ENCODE data around the gene ADAMTS2. TPM values are rescaled to one million over a fixed set of nuclear protein-coding genes. Genes with fewer than 3 reads are reported as not detected.

The ADAMTS2 gene
- 10 to 100 TPM; 24.5 to 49.8 TPM for total RNA-seq
- polyA plus RNA-seq, result 10 to 100 TPM in 1 of 2 donors, 1 to 10 TPM in 1; 4.8 to 39.5 TPM
- long read RNA-seq, donor 1, partial matches to known transcripts, result 10 of 33 reads
- long read RNA-seq, donor 1, other reads (novel, unspliced or antisense), result 23 of 33 reads
- long read RNA-seq, donor 2, full-length matches to known transcripts, result 7 of 46 reads
- long read RNA-seq, donor 2, partial matches to known transcripts, result 13 of 46 reads
- long read RNA-seq, donor 2, other reads (novel, unspliced or antisense), result 26 of 46 reads

GRCh38 chr5:179345433-179346321 is at the start of gene ADAMTS2:
Gene ADAMTS2 (minus strand): TSS chr5:179345461. CDS start chr5:179345328, 133 bp downstream.
- Histone ChIP-seq H3K4me3 (ENCODE audit: low read length in 2 of 2) (peak within 1 kb of the TSS; percentile 65 to 76), H3K27me3 (ENCODE audit: control insufficient read depth in 1 of 2, insufficient read depth in 2 of 2, low read length in 1 of 2) (no peaks in the 10 kb centered on the region), H3K9me3 (ENCODE audit: control insufficient read depth, low read length) (no peaks in the 10 kb centered on the region), H3K27ac (ENCODE audit: low read depth in 1 of 2, low read length in 2 of 2) (no peak within 1 kb of the TSS), H3K4me1 (ENCODE audit: control insufficient read depth in 1 of 2, insufficient read depth in 2 of 2, low read length in 2 of 2) (no peaks in the 10 kb centered on the region), H3K36me3 (ENCODE audit: control insufficient read depth in 1 of 2, insufficient read depth in 2 of 2, low read length in 1 of 2) (no peaks in the 10 kb centered on the region)
- WGBS, 2 donors, result 10 to 12% methylated on average over 39 to 67 of the region's 67 CpGs
- intact Hi-C loops (cut with DNase I), result loop anchor here (5.0 to 10.0 kb wide), 3 partner anchors 78 to 178 kb away; no protein-coding TSS in a partner anchor
- peak; percentile 84 to 92 for DNase-seq
- peak; percentile 70 for ATAC-seq (ENCODE audit: low FRiP score)

- Histone ChIP-seq H3K9me3 (ENCODE audit: control insufficient read depth, low read length) (peaks cover 14% of the 10 kb centered on the region), H3K36me3 (ENCODE audit: control insufficient read depth in 1 of 2, insufficient read depth in 2 of 2, low read length in 1 of 2) (no peaks in the 10 kb centered on the region), H3K4me3 (ENCODE audit: low read length in 2 of 2) (no peak overlapping the region), H3K4me1 (ENCODE audit: control insufficient read depth in 1 of 2, insufficient read depth in 2 of 2, low read length in 2 of 2) (no peaks in the 10 kb centered on the region), H3K27ac (ENCODE audit: low read depth in 1 of 2, low read length in 2 of 2) (no peak overlapping the region), H3K27me3 (ENCODE audit: control insufficient read depth in 1 of 2, insufficient read depth in 2 of 2, low read length in 1 of 2) (no peaks in the 10 kb centered on the region)
- ATAC-seq (ENCODE audit: low FRiP score) (no peak), DNase-seq (no peak)
- intact Hi-C loops (cut with DNase I), result no loop called here
- WGBS, 2 donors, result 61 to 65% methylated on average over 4 of the region's 4 CpGs
These were observed 47.8 kb upstream of the ADAMTS2 start for GRCh38 chr5:179393078-179393477.

- DNase-seq, result peak in 1 of 2 donors; percentile 39
- Histone ChIP-seq H3K4me3 (ENCODE audit: low read length in 2 of 2) (no peak overlapping the region), H3K27ac (ENCODE audit: low read depth in 1 of 2, low read length in 2 of 2) (no peak overlapping the region), H3K27me3 (ENCODE audit: control insufficient read depth in 1 of 2, insufficient read depth in 2 of 2, low read length in 1 of 2) (no peaks in the 10 kb centered on the region), H3K9me3 (ENCODE audit: control insufficient read depth, low read length) (peaks cover 7% of the 10 kb centered on the region), H3K4me1 (ENCODE audit: control insufficient read depth in 1 of 2, insufficient read depth in 2 of 2, low read length in 2 of 2) (no peaks in the 10 kb centered on the region), H3K36me3 (ENCODE audit: control insufficient read depth in 1 of 2, insufficient read depth in 2 of 2, low read length in 1 of 2) (no peaks in the 10 kb centered on the region)
- intact Hi-C loops (cut with DNase I), result no loop called here
- ATAC-seq (ENCODE audit: low FRiP score), result no peak
- 84 to 88% methylated on average over 19 of the region's 19 CpGs for WGBS, 2 donors
These were observed 42.2 kb upstream of the ADAMTS2 start for GRCh38 chr5:179387151-179388110.

- Histone ChIP-seq H3K4me3 (ENCODE audit: low read length in 2 of 2) (no peak overlapping the region), H3K27me3 (ENCODE audit: control insufficient read depth in 1 of 2, insufficient read depth in 2 of 2, low read length in 1 of 2) (no peaks in the 10 kb centered on the region), H3K9me3 (ENCODE audit: control insufficient read depth, low read length) (peaks cover 7% of the 10 kb centered on the region), H3K4me1 (ENCODE audit: control insufficient read depth in 1 of 2, insufficient read depth in 2 of 2, low read length in 2 of 2) (no peaks in the 10 kb centered on the region), H3K36me3 (ENCODE audit: control insufficient read depth in 1 of 2, insufficient read depth in 2 of 2, low read length in 1 of 2) (no peaks in the 10 kb centered on the region), H3K27ac (ENCODE audit: low read depth in 1 of 2, low read length in 2 of 2) (no peak overlapping the region)
- ATAC-seq (ENCODE audit: low FRiP score) (no peak), DNase-seq (peak in 1 of 2 donors; percentile 40)
- intact Hi-C loops (cut with DNase I), result no loop called here
- WGBS, 2 donors, result 67 to 74% methylated on average over 7 of the region's 7 CpGs
These were observed 40.7 kb upstream of the ADAMTS2 start for GRCh38 chr5:179385914-179386313.

- no peaks in the 10 kb centered on the region for H3K27me3 ChIP-seq (ENCODE audit: control insufficient read depth in 1 of 2, insufficient read depth in 2 of 2, low read length in 1 of 2)
- 89% methylated on average over 8 of the region's 8 CpGs for WGBS, 2 donors
- H3K4me1 ChIP-seq (ENCODE audit: control insufficient read depth in 1 of 2, insufficient read depth in 2 of 2, low read length in 2 of 2), result no peaks in the 10 kb centered on the region
- no peak overlapping the region for H3K4me3 ChIP-seq (ENCODE audit: low read length in 2 of 2)
- no peaks in the 10 kb centered on the region for H3K36me3 ChIP-seq (ENCODE audit: control insufficient read depth in 1 of 2, insufficient read depth in 2 of 2, low read length in 1 of 2)
- DNase-seq (peak in 1 of 2 donors; percentile 26), ATAC-seq (ENCODE audit: low FRiP score) (no peak)
- no peak overlapping the region for H3K27ac ChIP-seq (ENCODE audit: low read depth in 1 of 2, low read length in 2 of 2)
- intact Hi-C loops (cut with DNase I), result no loop called here
- no peaks in the 10 kb centered on the region for H3K9me3 ChIP-seq (ENCODE audit: control insufficient read depth, low read length)
These were observed 37.2 kb upstream of the ADAMTS2 start for GRCh38 chr5:179382486-179382885.

GRCh38 chr5:179381691-179382090 is 36.4 kb upstream of the ADAMTS2 start:
- no peaks in the 10 kb centered on the region for H3K4me1 ChIP-seq (ENCODE audit: control insufficient read depth in 1 of 2, insufficient read depth in 2 of 2, low read length in 2 of 2)
- no peak for ATAC-seq (ENCODE audit: low FRiP score)
- no peaks in the 10 kb centered on the region for H3K36me3 ChIP-seq (ENCODE audit: control insufficient read depth in 1 of 2, insufficient read depth in 2 of 2, low read length in 1 of 2)
- no peaks in the 10 kb centered on the region for H3K9me3 ChIP-seq (ENCODE audit: control insufficient read depth, low read length)
- 88 to 90% methylated on average over 18 of the region's 18 CpGs for WGBS, 2 donors
- no peak overlapping the region for H3K27ac ChIP-seq (ENCODE audit: low read depth in 1 of 2, low read length in 2 of 2)
- DNase-seq, result peak in 1 of 2 donors; percentile 32
- H3K27me3 ChIP-seq (ENCODE audit: control insufficient read depth in 1 of 2, insufficient read depth in 2 of 2, low read length in 1 of 2), result no peaks in the 10 kb centered on the region
- intact Hi-C loops (cut with DNase I), result no loop called here
- H3K4me3 ChIP-seq (ENCODE audit: low read length in 2 of 2), result no peak overlapping the region

- intact Hi-C loops (cut with DNase I), result no loop called here
- no peak overlapping the region for H3K27ac ChIP-seq (ENCODE audit: low read depth in 1 of 2, low read length in 2 of 2)
- DNase-seq (peak in 1 of 2 donors; percentile 68), ATAC-seq (ENCODE audit: low FRiP score) (no peak)
- WGBS, 2 donors, result 84 to 86% methylated on average over 28 of the region's 28 CpGs
- H3K36me3 ChIP-seq (ENCODE audit: control insufficient read depth in 1 of 2, insufficient read depth in 2 of 2, low read length in 1 of 2), result no peaks in the 10 kb centered on the region
- H3K4me1 ChIP-seq (ENCODE audit: control insufficient read depth in 1 of 2, insufficient read depth in 2 of 2, low read length in 2 of 2), result no peaks in the 10 kb centered on the region
- no peak overlapping the region for H3K4me3 ChIP-seq (ENCODE audit: low read length in 2 of 2)
- no peaks in the 10 kb centered on the region for H3K27me3 ChIP-seq (ENCODE audit: control insufficient read depth in 1 of 2, insufficient read depth in 2 of 2, low read length in 1 of 2)
- no peaks in the 10 kb centered on the region for H3K9me3 ChIP-seq (ENCODE audit: control insufficient read depth, low read length)
These were observed 35.2 kb upstream of the ADAMTS2 start for GRCh38 chr5:179380211-179381035.
